Measurements from ENCODE around the gene NMD3.

Gene NMD3

GRCh38 chr3:161265916-161266571 lies 44.9 kb downstream of the NMD3 start:
- DNase-seq (ENCODE audit: insufficient read length, low spot score) (no peak), FAIRE-seq (no peak)
- TF ChIP-seq, protein P1, sequence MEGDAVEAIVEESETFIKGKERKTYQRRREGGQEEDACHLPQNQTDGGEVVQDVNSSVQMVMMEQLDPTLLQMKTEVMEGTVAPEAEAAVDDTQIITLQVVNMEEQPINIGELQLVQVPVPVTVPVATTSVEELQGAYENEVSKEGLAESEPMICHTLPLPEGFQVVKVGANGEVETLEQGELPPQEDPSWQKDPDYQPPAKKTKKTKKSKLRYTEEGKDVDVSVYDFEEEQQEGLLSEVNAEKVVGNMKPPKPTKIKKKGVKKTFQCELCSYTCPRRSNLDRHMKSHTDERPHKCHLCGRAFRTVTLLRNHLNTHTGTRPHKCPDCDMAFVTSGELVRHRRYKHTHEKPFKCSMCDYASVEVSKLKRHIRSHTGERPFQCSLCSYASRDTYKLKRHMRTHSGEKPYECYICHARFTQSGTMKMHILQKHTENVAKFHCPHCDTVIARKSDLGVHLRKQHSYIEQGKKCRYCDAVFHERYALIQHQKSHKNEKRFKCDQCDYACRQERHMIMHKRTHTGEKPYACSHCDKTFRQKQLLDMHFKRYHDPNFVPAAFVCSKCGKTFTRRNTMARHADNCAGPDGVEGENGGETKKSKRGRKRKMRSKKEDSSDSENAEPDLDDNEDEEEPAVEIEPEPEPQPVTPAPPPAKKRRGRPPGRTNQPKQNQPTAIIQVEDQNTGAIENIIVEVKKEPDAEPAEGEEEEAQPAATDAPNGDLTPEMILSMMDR (IDR thresholded peaks at IDR 0.05; ENCODE audit: insufficient read depth, missing control alignments): no peak

GRCh38 chr3:161266731-161267150 lies 45.6 kb downstream of the NMD3 start:
- FAIRE-seq (no peak), DNase-seq (ENCODE audit: insufficient read length, low spot score) (no peak)
- TF ChIP-seq, protein P1 (IDR thresholded peaks at IDR 0.05; ENCODE audit: insufficient read depth, missing control alignments): no peak

- FAIRE-seq: no peak
- TF ChIP-seq, protein P1 (IDR thresholded peaks at IDR 0.05; ENCODE audit: insufficient read depth, missing control alignments): no peak
- no peak for DNase-seq (ENCODE audit: insufficient read length, low spot score)
Observed at GRCh38 chr3:161267646-161268045, 46.5 kb downstream of the NMD3 start.

GRCh38 chr3:161268601-161269000 lies 47.5 kb downstream of the NMD3 start:
- no peak for FAIRE-seq
- TF ChIP-seq, protein P1 (IDR thresholded peaks at IDR 0.05; ENCODE audit: insufficient read depth, missing control alignments): no peak
- DNase-seq (ENCODE audit: insufficient read length, low spot score): no peak

GRCh38 chr3:161270991-161271390 lies 49.9 kb downstream of the NMD3 start:
- TF ChIP-seq, protein P1 (IDR thresholded peaks at IDR 0.05; ENCODE audit: insufficient read depth, missing control alignments): no peak
- FAIRE-seq (no peak), DNase-seq (ENCODE audit: insufficient read length, low spot score) (no peak)

DNA sequence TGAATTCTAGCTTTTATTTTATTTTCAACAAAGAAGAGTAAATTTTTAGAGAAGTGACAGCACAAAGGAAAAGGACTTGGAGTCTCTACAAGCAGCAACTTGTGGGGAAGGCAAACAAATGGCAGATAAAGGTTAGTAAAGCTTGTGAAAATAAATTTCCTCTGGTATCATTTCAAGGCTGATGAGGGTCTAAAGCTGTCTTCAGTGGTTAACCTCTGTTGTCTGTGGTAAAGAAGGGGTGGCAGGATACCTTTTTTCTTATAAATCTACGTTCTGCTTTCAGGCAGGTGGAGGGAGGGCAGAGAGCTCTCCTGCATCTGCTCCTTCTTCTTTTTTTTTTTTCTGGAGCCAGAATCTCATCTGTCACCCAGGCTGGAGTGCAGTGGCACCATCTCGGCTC lies 50.5 kb downstream of the NMD3 start:
- TF ChIP-seq, protein P1 (IDR thresholded peaks at IDR 0.05; ENCODE audit: insufficient read depth, missing control alignments): no peak
- no peak for FAIRE-seq

GRCh38 chr3:161272524-161272923 lies 51.4 kb downstream of the NMD3 start:
- FAIRE-seq (no peak), DNase-seq (ENCODE audit: insufficient read length, low spot score) (no peak)
- TF ChIP-seq, protein P1 (IDR thresholded peaks at IDR 0.05; ENCODE audit: insufficient read depth, missing control alignments): no peak

More for the DNA sequence above, 50.5 kb downstream of the NMD3 start:
- no peak for DNase-seq (ENCODE audit: insufficient read length, low spot score)

All from D721Med (cell line).